Middle frontal gyrus (tissue), 1 donor: ENCODE measurements around the gene TNFRSF13B.
A peak's percentile ranks its signal among the peaks of the same experiment; 100 is the strongest.
"Not testable (repeated sequence)": the region's sequence is repeated elsewhere in the genome, so short reads cannot be mapped to it uniquely, and the experiment has no call there.

ENCODE experiments used
- DNase-seq: peaks from one replicate; pipeline ENCODE4 v3.0.0-alpha.2; 2015; ENCODE audit warnings: low spot score; ENCODE audit errors: extremely low spot score

TNFRSF13B gene

GRCh38 chr17:16971458-16972338 lies at the start of gene TNFRSF13B:
Gene TNFRSF13B, minus strand, starts transcription at chr17:16972118. Its CDS starts 43 bp downstream, at chr17:16972075.
- DNase-seq: no peak

- peak; percentile 20 for DNase-seq
These were observed 49.4 kb upstream of the TNFRSF13B start for GRCh38 chr17:17021194-17021863.

- DNase-seq: no peak
These were observed 48.9 kb upstream of the TNFRSF13B start for GRCh38 chr17:17020821-17021193.

GRCh38 chr17:17019891-17020456 lies 48.1 kb upstream of the TNFRSF13B start:
- no peak for DNase-seq

GRCh38 chr17:17019430-17019762 lies 47.5 kb upstream of the TNFRSF13B start:
- DNase-seq: no peak

GRCh38 chr17:17018612-17019429 lies 46.9 kb upstream of the TNFRSF13B start:
- DNase-seq: no peak

- no peak for DNase-seq
These were observed 46.1 kb upstream of the TNFRSF13B start for GRCh38 chr17:17018021-17018441.

- no peak for DNase-seq
These were observed 45.6 kb upstream of the TNFRSF13B start for GRCh38 chr17:17017343-17018014.

GRCh38 chr17:17016199-17017197 lies 44.6 kb upstream of the TNFRSF13B start:
- not testable (repeated sequence) for DNase-seq

- DNase-seq: no peak
These were observed 43.3 kb upstream of the TNFRSF13B start for GRCh38 chr17:17015230-17015629.

GRCh38 chr17:17014748-17015124 lies 42.8 kb upstream of the TNFRSF13B start:
- not testable (repeated sequence) for DNase-seq

- DNase-seq: not testable (repeated sequence)
These were observed 42.2 kb upstream of the TNFRSF13B start for GRCh38 chr17:17013828-17014747.

GRCh38 chr17:17011043-17011907 lies 39.4 kb upstream of the TNFRSF13B start:
- DNase-seq: not testable (repeated sequence)

- not testable (repeated sequence) for DNase-seq
These were observed 38.7 kb upstream of the TNFRSF13B start for GRCh38 chr17:17010545-17011034.

- DNase-seq: not testable (repeated sequence)
These were observed 38.1 kb upstream of the TNFRSF13B start for GRCh38 chr17:17009972-17010371.

GRCh38 chr17:17008621-17009397 lies 36.9 kb upstream of the TNFRSF13B start:
- not testable (repeated sequence) for DNase-seq

- DNase-seq: not testable (repeated sequence)
These were observed 36.0 kb upstream of the TNFRSF13B start for GRCh38 chr17:17007891-17008290.
